Activated CD4-positive, alpha-beta T cell treated with anti-CD3 and anti-CD28 coated beads, Interleukin-2, Interleukin-4, amounts not matched to agents 100 ng/mL and 50 ng/mL, durations not matched to agents 16 hours and 8 hours (primary cell): ENCODE results near the gene HLA-F.

Experiments used
- DNase-seq: peaks from one replicate; pipeline ENCODE4 v3.0.0-alpha.2; 2020; ENCODE audit warnings: low spot score

Gene HLA-F

DNA sequence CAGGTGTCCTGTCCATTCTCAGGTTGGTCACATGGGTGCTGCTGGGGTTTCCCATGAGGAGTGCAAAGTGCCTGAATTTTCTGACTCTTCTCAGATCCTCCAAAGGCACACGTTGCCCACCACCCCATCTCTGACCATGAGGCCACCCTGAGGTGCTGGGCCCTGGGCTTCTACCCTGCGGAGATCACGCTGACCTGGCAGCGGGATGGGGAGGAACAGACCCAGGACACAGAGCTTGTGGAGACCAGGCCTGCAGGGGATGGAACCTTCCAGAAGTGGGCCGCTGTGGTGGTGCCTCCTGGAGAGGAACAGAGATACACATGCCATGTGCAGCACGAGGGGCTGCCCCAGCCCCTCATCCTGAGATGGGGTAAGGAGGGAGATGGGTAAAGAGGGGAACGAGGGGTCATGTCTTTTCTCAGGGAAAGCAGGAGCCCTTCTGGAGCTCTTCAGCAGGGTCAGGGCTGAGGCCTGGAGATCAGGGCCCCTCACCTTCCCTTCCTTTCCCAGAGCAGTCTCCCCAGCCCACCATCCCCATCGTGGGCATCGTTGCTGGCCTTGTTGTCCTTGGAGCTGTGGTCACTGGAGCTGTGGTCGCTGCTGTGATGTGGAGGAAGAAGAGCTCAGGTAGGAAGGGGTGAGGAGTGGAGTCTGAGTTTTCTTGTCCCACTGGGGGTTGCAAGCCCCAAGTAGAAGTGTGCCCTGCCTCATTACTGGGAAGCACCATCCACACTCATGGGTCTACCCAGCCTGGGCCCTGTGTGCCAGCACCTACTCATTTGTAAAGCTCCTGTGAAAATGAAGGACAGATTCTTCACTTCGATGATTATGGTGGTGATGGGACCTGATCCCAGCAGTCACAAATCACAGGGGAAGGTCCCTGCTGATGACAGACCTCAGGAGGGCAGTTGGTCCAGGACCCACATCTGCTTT lies 2.0 kb downstream of the HLA-F start:
- DNase-seq: no peak

DNA sequence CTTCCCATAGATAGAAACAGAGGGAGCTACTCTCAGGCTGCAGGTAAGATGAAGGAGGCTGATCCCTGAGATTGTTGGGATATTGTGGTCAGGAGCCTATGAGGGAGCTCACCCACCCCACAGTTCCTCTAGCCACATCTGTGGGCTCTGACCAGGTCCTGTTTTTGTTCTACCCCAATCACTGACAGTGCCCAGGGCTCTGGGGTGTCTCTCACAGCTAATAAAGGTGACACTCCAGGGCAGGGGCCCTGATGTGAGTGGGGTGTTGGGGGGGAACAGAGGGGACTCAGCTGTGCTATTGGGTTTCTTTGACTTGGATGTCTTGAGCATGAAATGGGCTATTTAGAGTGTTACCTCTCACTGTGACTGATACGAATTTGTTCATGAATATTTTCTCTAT lies 2.8 kb downstream of the HLA-F start:
- DNase-seq: no peak

DNA sequence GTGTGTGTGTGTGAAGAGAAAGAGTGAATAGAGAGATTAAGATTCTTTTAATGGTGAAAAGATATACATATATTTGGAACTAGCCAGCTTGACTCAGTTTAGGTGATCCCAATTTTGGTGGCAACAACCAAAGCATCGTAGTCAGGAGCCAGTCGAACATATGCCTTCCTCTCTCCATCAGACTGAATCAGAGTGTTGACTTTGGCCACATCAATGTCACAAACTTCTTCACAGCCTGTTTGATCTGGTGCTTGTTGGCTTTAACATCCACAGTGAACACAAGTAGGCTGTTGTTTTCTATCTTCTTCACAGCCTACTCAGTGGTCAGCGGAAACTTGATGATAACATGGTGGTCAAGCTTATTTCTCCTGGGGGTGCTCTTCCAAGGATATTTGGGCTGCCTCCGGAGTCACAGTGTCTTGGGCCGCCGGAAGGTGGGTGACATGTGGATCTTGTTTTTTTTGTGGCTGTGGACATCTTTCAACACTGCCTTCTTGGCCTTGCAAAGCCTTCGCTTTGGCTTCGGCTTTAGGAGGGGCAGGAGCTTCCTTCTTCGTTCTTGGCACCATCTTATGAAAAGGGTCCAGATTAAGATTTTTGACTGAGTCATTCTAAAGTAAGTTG lies 3.4 kb downstream of the HLA-F start:
- DNase-seq: no peak

DNA sequence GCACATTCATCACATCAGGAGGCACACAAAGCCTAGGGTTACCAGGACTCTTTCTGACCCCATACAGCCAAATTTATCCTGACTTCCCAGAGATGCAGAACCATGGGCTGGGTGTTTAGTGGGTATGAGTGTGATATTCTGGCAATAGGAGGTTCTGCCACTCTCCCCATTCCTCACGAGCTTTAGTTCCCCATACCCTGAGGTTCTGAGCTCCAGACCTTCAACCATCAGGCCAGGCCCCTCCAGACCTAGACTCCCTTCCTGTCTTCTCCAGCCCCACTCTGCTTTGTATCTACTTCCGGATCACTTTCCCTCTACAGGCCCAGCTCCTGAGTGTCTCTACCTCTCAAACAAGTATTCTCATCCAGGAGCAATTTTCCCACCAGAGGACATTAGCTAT lies 4.4 kb downstream of the HLA-F start:
- DNase-seq: no peak

DNA sequence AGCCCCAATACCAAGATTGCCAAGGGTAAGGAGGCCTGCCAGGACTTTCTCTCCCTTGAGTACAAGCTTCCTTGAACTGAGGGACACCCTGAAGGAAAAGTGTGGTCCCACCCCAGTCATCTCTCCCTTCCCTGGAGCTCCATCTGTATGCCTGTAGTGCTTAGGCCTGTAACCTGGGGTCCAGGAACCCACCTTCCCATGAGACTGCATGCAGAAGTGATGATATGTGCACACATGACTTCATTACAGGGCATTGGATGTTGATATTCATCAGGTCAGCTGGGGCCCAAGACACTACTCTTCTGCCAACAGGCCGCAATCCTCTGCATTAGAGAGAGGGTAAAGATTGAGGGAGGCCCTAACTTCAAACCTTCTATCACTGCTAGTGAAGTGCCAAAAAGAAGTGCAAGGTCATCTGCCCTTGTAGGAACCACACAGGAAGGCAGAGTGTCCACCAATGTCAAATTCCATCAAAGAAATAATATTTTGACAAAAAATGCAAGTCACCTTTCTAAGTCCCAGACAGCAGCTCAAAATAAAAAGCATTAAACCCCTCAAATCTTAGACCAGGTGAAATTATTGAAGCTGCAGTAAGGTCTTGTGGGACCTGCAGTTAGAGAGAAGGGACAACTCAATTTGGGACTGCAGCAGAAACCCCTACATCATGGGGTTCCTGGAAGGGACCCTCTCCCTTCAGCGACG lies 5.1 kb downstream of the HLA-F start:
- no peak for DNase-seq

DNA sequence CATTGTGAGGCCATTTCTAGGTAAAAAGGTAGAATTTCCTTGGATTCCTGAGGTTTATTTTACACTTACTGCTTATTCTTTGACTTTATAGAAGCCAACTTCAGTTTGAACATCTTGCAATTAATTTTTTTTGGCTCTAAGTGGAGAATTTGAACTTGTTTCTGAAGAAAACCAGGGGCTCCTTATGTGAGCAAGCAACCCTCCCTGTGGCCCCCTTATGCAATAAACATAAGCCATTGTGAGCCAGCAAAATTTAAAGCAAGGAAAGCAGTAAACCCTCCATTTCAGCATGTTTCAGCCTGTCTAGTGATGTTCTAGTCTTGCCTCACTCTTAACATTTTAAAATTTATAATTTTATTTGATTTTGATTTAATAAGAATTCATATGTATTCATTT lies 5.6 kb downstream of the HLA-F start:
- no peak for DNase-seq

DNA sequence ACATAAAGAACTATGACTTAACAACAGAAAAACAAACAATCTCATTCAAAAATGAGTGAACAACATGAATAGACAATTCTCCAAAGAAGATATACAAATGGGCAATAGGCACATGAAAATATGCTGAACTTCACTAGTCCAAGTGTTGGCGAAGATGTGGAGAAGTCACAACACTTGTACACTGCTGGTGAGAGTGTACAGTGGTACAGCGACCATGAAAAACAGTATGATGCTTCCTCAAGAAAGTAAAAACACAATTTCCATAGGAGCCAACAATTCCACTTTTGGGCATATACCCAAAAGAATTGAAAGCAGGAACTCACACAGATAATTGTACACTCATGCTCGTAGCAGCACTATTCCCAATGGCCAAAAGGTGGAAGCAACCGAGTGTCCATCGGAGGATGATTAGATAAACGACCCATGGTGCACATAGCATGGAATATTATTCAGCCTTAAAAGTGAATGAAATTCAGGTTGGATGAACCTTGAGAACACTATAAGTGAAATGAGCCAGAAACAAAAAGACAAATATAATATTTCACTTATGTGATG lies 6.6 kb downstream of the HLA-F start:
- no peak for DNase-seq

DNA sequence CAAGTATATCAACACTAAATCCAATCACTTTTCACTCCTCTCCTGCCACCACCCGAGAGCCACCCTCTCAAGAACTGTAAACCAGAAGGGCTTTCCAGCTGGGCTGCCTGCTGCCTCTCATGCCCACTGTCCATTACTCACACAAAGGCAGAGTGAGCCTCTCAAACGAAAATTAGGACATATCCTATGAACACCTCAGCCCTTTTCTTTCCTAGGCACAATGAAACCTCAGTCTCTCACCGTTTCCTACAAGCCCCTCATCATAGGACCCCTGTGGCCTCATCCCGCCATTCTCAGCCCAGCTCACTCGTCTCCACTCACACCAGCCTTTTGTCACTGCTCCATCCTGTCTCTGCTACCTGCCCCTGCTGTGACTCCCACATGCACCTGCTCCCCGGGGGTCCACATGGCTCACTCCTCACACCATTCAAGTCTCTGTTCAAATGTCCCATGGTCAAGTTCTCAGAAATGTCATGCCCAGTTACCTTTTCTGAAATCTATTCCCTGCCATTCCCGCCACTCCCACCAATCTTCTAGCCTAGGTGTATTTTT lies 7.4 kb downstream of the HLA-F start:
- no peak for DNase-seq

DNA sequence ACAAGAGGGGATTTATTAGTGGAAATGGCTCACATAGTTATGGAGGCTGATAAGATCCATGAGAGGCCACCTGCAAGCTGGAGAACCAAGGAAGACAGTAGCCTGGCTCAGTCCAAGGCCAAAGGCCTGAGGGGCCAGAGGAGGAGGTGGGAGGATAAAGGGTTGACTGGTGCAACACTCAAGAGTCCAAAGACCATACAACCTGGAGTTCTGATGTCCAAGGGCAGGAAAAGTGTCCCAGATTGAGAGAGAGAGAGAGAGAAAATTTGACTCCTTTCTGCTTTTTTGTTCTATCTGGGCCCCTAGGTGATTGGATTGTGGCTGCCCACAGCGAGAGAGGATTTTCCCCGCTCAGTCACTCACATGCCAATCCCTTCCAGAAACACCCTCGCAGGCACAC lies 8.0 kb downstream of the HLA-F start:
- no peak for DNase-seq

DNA sequence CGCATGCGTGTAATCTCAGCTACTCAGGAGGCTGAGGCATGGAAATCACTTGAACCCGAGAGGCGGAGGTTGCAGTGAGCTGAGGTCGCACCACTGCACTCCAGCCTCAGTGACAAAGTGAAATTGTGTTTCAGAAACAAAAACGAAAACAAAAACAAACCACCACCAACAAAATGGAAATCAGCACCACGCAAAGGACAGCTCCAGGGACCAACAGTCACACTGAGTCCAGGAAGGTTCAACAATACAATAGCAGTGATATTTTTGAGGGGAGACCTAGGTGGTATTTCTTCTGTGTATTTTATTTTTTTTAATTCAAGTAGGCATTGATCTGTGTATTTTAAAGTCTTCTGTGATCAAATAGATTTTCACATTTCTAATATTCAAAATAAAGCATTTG lies 9.8 kb downstream of the HLA-F start:
- no peak for DNase-seq

DNA sequence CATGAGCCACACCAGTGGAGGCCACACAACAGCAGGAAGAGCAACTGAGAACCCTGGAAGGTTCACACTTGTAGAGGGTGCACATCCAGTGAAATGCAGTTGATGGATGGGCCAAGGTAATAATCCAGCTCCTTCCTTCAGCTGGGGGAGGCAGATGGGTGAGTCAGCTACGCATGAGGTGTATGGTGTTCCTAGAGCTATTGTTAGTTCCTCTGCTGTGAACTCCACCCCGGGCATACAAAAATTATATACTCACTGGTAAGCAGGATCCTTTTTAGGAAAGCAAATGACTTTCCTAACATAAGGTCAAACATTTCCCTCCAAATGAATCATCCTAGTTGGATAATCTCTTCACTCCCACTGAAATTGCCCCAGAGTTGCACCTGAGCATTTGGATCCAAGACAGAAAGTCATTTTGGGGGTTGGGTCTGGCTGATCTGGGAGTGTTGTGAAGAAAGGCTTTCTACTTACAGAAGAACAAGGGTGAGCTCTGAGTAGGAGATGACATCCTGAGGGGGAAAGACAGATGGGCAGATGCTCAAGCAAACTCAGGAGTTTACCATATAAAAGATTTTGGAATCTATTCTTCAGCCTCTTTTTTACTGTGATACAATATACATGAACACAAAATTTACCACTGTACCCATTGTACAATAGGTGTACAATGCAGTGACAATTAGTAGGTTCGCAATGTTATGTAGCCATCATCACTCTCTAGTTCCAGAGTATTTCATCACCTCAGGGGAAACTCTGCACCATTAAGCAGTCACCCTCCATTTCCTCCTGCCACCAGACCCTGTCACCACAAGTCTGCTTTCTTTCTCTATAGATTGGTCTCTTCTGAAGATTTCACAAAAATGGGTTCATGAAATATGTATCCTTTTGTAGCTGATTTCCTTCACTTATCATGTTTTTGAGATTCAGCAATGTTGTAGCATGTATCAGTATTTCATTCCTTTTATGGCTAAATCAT lies 11.1 kb downstream of the HLA-F start:
- no peak for DNase-seq

DNA sequence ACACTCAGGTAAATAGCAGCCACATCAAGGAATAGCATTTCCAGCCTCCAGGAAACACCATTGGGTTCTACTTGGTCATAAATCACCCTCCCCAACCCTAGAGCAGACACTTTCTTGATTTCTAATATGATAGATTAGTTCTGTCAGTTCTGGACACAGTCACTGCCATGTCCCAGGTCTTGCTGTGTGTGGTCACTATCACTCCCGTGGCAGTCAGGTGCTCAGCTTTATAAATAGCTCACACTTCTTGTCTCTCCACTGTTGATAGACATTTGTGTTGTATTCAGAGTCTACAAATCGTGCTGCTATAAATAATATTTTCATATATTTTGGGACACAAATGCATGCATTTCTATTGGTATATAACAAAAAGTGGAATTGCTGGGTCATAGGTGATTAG lies 13.3 kb downstream of the HLA-F start:
- DNase-seq: no peak

DNA sequence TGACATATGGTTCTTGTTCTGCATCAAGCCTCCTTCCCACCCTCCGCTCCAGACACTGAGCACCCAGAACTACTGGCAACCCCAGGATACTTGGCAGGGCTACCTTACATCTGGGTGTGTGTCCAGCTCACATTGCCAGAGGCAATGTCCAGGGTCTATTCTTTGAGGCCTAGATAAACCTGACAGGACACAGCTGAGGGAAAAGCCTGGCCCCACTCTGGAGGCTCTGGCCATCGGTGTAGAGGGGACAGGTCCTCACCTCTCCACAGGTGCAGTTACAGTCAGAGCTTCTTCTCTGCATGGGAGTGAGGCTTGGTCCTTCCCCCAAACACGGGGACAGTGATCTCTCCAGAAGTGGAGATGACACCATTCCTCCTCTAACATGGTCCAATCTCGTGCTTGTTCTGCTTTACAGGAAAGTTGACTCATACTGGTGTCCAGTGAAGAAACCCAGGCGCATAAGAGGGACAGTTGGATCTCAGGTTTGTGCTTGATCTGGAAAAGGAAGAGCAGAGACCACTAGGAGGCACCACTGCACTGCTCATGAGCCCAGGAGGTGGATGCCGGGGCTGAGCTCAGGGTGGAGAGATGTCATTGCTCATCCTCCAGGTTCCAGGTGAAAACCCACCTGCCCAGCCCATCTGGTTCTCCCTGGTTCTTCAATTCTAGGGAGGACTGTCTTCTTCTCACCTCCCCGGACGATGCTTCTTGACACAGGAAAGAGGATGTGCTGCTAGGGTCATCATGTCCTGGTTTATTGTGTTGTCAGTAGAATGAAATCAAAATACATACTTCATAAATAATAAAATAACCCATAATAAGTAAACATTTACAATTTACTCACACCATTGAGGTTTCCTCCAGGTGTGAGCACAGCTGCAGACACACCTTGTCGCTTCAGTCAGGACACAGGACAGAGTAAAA lies 14.7 kb downstream of the HLA-F start:
- peak; percentile 61 for DNase-seq

DNA sequence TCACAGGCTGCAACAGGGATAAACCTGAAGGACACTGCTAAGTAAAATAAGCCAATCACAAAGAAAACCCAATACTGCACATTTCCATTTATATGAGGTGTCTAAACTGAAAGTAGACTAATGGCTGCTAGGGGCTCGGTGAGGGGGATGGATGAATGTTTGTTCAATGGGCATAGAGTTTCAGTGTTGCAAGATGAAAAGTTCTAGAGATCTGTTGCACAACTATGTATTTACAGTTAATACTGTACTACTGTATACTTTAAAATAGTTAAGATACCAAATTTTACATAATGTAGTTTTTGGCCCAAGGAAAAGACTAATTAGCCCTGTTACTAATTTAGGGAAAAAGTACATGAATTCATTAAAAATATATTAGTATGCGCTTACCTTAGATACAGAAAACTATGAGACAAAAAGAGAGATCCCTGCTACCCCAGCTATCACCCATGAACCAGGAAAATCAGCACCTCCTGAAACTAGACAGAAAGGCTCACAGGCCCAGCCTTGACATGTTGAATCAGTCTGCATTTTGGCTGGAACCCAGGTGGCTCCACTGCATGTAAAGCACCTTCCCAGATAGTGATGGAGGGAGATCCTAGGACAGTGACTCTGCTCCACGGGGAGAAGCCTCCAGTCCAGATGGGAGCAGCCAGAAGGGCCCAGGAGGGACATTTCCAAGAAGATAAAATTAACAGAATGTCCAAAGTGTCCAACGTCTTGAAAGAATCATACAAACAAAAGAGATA lies 16.1 kb downstream of the HLA-F start:
- DNase-seq: no peak

DNA sequence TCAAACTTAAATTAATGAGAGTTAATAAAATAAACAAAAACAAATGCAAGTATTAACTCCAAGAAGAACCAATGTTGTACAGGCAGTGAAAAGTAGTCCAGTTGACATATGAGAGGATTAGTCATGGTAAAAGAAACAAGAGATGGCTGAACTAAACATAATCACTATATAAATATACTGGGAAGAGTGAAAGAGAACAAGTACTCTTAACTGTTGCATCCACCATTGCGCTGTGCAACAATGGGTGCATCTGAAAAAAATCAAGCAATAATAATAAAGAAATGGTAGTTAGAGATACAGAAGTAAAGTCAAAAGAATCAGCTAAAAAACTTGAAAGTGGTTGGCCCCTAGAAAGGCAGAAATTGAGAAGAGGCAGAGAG lies 16.6 kb downstream of the HLA-F start:
- no peak for DNase-seq

DNA sequence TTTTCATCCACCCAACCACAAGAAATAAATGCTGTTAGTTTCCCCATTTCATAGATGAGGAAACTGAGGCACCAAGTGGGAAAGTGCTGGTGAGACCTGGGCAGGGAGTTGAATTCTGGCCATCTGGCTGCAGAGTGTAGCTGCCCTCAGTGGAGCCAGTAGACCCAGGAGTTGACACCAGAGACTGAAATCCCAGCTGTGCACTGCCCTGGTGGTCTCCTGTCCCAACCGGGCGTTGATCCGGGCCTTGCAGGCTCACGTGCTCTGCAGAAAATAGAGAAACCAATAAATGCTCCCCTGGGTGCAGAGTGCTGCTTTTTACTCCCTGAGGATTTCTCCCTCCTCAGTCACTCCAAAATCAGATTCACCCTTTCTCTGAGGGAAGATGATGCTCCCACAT lies 18.4 kb downstream of the HLA-F start:
- no peak for DNase-seq

DNA sequence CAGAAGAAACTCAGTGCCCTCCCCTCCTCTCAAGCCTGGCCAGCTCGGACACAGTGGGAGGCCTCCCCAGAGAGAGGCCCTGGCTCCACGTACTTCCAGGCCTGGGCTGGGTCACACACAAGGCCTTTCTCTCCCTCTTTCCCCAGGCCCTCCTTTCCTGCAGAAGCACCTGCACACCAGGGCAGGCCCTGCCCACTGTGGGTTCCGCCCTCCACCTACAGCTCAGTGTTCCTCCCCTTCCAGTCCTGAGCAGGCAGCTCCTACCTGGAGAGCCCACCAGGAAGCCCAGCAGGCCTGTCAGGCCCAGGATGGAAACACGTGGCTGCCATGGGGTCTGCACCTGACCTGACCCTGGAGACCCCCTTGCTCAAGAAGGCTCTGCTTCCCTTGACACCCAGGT lies 18.9 kb downstream of the HLA-F start:
- no peak for DNase-seq

DNA sequence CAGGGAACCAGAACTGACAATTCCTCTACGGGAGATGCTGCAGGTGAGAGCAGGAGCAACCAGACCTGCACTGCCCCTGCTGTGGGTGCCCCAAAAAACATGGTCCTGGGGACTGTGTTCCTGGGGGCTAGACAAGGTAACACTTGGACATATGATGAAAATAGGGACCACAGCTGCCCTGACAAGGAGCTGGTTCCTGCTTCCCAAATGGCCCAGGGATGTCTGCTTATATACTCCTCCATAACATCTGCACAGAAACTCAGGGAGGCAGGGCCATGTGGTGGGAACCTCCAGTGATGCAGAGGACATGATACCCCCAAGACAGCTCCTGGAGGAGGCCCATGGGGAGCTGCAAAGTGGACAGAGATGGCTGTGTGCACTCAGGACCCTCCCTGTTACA lies 19.8 kb downstream of the HLA-F start:
- no peak for DNase-seq

DNA sequence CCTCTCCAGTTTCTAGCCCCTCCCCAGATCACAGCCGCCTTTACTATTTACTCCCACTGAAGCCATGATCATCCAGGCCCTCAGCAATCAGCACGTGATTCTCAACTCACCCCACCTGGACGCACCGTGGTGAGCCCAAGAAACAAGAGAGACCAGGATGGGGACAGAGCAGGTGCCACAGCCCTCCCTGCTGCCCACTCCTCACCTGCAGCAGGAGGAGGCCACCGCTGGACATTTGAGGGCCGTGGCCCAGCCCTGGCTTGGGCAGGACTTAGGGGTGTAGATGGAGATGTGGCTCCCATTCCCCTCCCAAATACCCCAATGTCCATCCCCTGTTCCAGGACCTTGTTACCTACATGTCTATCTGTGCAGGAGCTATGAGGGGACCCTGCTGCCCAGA lies 20.3 kb downstream of the HLA-F start:
- no peak for DNase-seq

DNA sequence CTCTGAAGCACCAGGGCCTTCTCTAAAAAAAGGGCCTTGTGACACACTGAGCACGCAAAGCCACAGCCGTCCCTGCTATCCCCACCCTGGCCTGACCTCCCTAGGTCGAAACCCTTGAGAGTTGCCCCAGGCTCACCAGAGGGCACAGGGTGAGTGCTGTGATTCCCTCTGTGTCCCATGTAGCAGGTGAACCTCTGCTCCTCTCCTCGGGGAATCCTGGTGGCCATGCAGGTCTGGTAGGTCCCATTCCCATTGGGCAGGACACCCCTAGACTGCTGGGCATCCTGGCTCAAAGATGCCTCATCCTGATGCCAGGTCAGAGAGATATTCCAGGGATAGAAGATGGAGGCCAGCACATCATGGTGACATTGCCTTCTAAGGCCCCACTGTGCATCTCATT lies 20.9 kb downstream of the HLA-F start:
- no peak for DNase-seq
